Nucleus accumbens (tissue), 56 donors: ENCODE data around the gene EFCAB13.
A peak's percentile ranks its signal among the peaks of the same experiment; 100 is the strongest.

Source experiments
- DNase-seq, 56 donors: peaks; one replicate each; lab custom pipeline; 2025; lab: John Stamatoyannopoulos, UW

Gene EFCAB13

DNA sequence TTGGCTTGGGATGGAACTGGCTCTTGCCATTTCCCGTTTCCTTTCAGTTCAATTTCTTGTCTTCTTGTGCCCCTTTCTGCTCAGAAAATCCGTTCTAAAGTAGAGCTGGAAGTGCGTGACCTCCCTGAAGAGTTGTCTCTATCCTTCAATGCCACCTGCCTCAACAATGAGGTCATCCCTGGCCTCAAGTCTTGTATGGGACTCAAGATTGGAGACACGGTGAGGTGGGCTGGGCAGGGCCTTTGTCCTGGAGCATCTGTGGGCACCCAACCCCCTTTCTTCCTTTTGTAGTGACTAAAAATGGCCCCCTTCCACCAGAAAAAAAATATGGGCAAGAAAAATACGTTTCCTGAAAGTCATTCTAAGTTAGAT is 32.9 kb upstream of the EFCAB13 start:
- no peak for DNase-seq

DNA sequence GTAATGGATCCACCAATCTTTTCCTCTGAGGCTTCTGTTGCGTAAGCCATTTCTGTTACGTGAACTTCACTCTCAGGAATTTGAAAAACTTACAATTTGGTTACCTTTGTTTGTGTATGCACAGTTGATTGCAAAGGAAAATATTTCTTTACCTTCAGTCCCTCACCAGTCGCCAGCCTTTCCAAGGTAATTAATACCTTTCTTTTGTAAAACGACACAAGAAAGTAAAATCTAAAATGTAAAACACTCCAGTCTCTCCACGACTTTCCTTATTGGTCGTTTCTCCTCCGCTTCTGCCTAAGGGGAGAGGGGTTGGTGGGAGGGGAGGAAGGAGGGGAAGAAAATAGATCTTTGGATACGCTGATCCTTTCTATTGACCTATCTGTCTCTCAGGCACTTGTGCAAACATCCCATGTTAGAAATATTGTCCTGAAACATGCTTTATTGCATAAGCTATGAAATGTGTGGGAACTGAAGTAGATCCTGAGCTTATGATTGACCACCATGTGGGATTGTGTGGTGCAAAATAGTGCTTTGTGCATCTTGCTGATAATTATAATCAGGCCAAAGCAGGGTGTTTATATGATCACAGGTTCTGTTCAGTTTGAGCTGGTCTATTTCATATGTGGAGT is 32.4 kb upstream of the EFCAB13 start:
- no peak for DNase-seq

DNA sequence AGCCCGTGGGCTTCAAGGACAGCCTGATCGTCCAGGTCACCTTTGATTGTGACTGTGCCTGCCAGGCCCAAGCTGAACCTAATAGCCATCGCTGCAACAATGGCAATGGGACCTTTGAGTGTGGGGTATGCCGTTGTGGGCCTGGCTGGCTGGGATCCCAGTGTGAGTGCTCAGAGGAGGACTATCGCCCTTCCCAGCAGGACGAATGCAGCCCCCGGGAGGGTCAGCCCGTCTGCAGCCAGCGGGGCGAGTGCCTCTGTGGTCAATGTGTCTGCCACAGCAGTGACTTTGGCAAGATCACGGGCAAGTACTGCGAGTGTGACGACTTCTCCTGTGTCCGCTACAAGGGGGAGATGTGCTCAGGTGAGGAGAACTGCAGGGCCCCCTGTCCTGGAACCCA is 31.5 kb upstream of the EFCAB13 start:
- no peak for DNase-seq

DNA sequence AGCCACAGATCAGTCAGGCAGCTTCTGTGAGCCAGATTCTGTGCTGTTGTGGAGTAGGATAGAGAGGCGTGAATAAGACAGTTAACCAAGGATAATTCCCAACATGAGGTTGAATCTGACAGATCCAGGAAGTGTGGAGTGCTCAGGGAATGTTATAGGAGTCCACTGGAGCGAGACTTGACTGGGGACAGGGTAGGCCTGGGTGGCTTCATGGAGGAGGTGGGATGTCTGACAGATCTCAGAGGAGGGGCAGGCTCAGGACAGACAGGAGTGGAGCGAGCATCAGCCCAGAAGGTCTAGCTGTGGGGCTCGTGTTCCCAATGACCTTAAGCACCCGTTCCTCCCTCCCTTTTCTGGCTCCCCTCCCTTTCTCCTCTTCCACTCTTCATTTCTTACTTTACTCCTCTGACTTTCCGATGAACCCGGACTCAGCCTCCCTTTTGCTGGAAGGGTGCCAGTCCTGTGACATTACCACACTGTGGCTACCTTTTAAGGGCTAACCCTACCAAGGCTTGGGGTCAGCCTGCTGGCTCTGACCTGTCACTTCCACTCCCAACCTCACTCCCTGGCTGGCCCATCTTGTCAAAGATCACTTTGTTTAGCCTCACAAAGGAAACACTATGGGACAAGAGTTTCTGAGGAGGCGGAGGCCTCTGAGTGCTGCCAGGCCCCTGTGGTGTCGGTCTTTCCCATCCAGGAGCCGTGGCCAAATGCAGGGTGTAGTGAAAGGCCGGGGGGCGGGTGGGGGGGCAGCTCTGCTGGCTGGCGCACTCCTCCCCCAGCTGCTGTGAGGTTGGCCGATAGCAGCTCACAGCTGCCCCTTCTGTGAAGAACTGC is 28.5 kb upstream of the EFCAB13 start:
- DNase-seq = peak in 45 of 56 donors; percentile 7 to 75 (median 50)

DNA sequence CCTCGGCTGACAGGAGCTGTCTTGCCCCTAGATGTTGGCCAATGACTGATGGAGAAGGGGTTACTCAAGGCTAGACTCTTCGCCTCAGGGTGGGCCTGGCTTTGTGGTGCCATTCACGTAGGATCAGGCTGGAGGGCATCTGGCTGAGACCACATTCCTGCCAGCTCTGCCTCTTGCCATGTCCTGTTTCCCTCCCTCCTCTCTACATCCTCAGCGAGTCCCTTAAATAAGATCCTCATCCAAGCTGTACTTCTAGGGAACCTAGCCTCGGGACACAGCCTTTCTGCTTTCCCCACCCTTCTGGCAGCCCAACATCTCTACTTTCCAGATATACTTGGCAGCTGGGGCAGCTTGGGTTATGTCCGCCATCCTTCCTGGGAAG is 27.9 kb upstream of the EFCAB13 start:
- DNase-seq = no peak

DNA sequence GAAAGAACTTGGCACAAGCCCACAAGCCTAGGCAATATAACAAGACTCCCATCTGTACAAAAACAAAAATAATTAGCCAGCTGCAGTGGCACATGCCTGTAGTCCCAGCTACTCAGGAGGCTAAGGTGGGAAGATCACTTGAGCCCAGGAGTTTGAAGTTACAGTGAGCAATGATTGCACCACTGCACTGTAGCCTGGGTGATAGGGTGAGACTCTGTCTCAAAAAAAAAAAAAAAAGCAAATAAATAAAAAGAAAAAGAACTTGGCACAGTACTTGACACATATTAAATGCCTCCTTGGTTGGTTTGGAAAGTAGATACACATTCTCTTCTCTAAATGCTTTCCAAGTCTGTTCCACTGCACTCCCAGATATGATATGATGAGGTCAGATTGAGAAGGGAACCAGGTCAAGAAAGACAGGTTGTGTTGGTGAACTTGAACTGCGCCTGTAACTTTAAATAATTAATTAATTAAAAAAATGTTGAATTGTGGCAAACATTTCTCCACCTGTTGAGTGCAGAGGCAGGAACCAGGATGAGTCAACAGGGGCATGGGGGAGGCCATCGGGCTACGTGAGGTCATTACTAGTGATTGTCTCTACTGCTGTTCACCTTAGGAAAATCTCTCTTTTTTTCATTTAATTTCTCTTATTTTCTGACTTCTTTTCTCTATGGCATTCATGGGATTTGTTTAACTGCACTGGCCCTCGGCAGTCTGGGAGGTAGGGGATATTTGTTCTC is 25.9 kb upstream of the EFCAB13 start:
- no peak for DNase-seq

DNA sequence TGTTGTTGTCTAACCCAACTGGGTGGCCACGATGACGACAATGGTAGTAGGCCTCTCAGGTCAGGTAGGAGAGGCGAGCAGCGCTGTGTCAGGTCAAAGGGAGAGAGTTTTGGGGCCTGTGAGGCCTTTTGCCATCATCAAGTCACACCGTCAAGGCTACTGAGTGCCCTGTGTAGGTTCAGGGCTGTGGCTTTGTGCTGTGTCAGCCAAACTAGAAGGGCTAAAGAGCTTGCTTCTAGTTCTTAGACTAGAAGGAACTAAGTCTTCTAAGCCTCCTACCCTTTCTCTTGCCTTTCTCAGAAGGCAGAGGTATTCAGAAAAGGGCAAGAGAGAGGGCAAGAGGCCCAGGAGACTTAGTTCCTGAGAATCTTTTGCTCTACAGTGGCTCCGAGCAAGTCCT is 25.0 kb upstream of the EFCAB13 start:
- DNase-seq = no peak

DNA sequence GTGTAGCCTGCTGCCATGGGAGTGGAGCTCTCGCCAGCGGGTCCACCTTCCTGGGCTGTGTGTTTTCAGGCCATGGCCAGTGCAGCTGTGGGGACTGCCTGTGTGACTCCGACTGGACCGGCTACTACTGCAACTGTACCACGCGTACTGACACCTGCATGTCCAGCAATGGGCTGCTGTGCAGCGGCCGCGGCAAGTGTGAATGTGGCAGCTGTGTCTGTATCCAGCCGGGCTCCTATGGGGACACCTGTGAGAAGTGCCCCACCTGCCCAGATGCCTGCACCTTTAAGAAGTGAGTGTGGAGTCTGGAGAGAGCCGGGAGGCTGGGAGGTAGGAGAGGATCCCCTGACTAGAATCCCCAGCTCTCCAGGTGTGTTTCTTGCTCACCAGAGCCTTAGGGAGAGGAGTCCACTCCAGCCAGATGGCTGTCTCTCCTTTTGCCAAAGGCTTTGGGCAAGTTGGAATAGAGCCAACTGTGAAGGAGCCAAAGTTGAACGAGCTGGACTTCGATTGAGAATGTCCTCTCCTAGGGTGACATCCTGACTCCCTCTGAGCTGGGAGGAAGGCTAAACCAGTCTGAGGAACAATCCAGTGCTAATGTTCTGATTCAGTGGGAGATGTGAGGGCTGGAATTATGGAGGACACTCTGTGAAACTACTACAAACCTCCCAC is 24.4 kb upstream of the EFCAB13 start:
- no peak for DNase-seq

DNA sequence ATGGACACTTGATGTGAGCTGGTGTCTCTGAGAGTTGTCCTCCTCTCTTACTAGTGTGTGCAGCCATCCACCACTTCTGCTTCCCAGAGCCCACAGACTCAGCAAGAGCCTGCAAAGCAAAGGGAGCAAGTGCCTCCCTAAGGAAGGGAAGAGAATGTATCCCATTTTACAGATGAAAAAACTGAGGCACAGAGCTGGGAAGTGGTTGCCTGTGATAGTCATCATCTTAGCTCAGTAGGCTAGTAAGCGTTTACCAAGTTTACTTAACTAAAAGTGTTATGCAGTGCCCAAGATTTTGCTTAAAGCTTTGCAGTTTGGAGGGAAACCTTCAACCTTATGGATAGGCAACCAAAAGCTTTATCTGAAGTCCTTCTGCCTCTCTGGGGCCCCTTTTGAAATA is 23.0 kb upstream of the EFCAB13 start:
- DNase-seq = no peak

DNA sequence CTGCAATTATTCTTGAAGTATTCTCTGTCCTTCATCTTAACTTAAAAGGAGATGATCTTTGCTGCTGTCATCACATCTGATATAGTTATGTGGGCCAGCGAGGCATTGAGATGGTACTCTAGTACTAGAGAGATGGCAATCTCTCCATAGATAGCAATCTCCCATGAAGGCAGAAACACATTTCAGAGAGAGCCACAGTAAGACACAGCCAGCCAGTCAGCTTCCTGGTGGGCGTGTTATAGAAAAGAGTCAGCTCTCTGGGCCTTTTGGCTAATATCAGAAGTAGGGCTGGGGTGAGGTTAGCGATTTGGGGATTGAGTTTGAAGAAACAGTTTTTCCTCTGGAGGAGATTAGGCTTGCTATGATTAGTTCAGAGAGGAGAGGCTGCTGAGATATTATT is 22.6 kb upstream of the EFCAB13 start:
- no peak for DNase-seq

DNA sequence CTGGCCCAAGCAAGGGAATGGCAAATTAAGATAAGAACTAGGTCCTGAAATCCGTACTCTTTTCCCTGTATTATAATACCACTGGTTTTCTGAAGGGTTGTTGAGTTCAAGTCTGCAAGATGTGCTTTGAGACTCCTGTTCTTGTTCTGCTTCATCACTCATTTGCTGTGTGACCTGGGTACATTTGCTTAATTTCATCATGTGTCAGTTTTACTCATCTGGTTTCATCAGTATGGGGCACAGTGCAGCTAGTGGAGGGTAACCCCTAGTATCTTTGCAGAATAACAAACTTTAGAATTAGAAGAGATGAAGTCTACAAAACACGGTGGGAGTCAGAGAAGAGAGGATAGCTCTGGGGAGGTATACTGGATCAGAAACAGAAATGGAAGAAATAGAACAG is 21.9 kb upstream of the EFCAB13 start:
- no peak for DNase-seq

DNA sequence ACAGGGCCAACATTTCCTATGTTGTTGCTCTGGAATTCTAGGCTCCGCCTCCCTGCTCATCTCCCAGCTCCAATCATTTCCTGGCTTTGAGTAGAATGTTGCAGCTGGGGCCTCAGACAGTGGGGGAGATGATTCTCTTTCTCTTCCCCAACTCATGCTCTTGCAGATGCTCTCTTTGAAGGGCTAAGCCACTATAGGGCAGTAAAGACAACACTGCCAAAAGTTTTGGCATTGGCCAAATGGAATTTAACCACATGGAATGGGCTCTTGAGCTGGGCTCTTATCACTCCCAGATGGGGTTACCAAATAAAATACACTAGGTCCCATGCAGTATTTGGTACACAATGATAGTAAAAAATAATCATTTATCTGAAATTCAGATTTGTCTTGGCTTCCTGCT is 19.6 kb upstream of the EFCAB13 start:
- DNase-seq = no peak

DNA sequence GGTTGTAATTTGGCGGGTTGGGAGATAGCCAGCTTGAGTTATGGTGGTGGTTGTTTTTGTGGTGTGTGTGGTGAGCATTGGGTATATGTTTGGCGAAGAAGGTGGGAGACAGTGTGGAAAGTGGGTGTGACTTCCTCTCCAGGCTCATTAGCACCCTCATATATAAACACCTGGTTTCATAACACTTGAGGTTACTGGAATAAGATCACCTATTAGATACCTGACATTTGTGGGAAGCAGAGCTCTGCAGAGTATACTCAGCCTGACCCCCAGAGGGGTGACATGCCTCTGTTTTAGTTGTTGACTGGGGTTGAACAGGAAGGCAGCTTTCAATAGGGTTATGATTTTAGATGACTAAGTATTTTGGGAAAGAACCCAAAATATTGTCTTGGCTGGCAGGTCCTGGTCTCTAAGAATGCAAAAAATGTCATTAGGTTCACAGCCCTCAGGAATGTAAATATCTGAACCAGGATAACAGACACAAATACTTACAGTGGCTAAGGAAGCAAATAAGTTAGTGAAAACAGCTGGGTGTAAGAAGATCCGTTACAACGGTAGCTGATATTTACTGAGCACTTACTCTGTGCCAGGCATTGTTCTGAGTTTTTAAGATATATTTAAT is 18.3 kb upstream of the EFCAB13 start:
- no peak for DNase-seq

DNA sequence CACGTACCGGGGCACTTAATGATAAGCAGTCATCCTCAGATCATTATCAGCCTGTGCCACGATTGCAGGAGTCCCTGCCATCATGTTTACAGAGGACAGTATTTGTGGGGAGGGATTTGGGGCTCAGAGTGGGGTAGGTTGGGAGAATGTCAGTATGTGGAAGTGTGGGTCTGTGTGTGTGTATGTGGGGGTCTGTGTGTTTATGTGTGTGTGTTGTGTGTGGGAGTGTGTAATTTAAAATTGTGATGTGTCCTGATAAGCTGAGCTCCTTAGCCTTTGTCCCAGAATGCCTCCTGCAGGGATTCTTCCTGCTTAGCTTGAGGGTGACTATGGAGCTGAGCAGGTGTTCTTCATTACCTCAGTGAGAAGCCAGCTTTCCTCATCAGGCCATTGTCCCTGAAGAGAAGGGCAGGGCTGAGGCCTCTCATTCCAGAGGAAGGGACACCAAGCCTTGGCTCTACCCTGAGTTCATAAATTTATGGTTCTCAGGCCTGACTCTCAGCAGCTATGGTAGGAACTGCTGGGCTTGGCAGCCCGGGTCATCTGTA is 13.5 kb upstream of the EFCAB13 start:
- DNase-seq = no peak

DNA sequence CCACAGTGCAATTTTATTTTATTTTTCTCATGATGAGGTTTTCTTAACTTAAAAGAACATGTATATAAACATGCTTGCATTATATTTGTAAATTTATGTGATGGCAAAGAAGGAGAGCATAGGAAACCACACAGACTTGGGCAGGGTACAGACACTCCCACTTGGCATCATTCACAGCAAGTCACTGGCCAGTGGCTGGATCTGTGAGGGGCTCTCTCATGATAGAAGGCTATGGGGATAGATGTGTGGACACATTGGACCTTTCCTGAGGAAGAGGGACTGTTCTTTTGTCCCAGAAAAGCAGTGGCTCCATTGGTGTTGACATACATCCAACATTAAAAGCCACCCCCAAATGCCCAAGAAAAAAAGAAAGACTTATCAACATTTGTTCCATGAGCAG is 12.3 kb upstream of the EFCAB13 start:
- no peak for DNase-seq

DNA sequence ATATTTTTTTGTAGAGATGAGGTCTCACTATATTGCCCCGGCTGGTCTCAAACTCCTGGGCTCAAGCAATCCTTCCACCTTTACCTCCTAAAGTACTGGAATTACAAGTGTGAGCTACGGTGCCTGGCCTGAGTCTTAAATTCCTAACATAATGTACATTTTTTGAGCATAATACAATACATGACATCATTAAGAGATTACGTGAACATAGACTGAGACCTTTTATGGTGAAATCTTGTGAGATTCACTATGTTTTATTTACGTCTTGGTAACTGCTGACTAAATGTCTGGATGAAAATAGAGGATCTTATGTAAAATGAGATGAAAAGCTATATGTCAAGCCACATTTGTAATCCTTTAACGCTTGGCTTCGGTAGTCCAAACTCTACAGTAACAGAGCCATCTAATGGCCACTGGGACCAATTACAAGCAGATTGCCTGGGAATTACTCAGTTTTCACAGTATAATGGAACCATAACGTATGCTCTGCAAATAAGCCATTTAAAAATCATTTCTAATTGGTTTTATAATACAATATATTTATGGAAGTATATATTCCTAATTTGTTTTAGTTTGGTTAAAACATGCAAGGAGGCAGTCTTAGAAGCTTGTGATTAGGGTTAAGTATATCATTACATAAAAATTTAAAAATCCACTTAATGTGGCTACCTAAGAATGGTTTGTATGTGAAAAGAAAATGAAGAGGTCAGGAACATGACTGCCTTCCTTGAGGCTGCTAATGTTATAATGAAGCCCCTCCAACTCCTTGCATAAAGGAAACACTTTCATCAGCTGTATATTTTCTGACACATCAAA is 8.1 kb upstream of the EFCAB13 start:
- peak in 17 of 56 donors; percentile 1 to 36 (median 7) for DNase-seq

DNA sequence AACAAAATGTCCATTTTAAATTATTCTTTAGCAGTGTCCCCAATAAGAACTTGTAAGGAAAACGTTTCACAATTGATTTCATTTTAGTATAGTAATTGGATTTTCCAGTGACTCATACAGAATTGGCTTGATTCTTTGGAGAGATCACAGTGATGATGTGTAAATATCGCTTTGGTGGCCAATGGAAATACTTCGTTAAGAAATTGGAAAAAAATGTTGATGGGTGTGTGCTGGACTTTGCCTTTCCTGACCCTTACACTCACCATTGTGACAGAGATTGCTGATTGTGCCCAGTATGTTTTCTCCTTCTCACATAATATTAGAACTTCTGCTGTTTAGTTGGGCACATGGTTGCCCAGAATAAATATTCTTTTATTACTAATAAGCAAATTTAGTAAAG is 7.4 kb upstream of the EFCAB13 start:
- no peak for DNase-seq

DNA sequence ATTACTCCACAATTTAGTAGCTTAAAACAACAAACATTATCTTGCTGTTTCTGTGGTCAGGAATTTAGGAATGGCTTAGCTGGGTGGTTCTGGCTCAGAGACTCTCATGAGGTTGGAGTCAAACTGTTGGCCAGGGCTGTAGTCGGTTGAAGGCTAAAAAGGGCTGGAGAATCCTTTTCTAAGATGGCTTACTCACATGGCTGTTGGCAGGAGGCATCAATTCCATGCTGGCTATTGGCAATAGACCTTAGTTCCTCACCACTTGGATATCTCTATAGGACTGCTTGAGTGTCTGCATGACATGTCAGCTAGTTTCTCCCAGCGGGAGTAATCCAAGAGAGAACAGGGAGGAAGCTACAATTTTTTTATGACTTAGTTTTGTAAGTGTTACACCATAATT is 6.6 kb upstream of the EFCAB13 start:
- no peak for DNase-seq

DNA sequence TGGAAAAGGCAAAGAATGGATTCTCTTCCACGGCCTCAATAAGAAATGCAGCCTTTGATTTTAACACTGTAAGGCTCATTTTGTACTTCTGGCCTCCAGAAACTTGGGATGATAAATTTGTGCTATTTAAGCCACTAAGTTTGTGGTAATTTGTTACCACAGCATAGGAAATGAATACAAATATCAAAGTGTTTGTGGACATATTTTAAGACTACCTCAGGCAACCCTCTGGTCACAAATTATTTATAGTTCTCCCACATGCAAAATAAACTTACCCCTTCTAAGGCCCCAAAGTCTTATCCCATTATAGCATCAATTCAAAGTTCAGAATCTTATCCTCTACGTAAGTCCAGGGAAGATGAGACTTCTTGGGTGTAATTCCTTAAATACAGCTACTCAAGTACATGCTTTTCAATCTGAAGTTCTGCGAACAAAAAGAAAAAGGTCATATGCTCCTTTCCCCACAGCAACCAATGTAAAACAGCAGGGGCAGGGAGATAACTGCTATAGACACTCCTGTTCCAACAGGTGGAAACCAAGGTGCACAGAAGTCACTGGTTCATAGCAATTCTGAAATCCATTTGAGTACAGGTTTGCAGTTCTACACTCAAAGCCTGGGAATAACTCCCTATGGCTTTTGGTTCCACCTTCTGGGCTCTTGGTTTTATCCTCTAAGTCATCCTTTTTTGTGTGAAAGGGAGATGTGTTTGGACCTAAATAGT is 5.4 kb upstream of the EFCAB13 start:
- DNase-seq = no peak
